Stimulated activated CD4-positive, alpha-beta T cell treated with anti-CD3 and anti-CD28 coated beads, Interleukin-12 subunit alpha, Interleukin-12 subunit beta, amount 100 ng/mL, for 48 hours (primary cell): ENCODE measurements around the gene RILPL1.
"Not testable (repeated sequence)": the region's sequence is repeated elsewhere in the genome, so short reads cannot be mapped to it uniquely, and the experiment has no call there.

Experiments
- DNase-seq, 3 donors: peaks; one replicate each; pipeline ENCODE4 v3.0.0-alpha.2; 2020; ENCODE audit warnings: low read depth in 2 of 3, low spot score in 1 of 3

Gene RILPL1

GRCh38 chr12:123431951-123432817, 101.3 kb downstream of the RILPL1 start:
- peak in 1 of 3 donors; percentile 20 for DNase-seq

DNA sequence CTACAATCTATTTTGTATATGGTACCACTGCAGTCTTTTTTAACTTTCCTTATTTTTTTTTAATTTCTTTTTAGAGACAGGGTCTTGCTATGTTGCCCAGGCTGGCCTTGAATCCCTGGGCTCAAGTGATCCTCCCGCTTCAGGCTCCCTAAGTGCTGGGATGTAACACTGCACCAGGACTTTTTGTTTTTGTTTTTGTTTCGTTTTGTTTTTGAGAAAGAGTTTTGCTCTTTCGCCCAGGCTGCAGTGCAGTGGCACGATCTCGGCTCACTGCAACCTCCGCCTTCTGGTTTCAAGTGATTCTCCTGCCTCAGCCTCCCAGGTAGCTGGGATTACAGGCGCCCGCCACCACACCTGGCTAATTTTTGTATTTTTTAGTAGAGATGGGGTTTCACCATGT, 104.4 kb downstream of the RILPL1 start:
- DNase-seq = not testable (repeated sequence)

- no peak for DNase-seq
These were observed 104.9 kb downstream of the RILPL1 start for GRCh38 chr12:123428591-123428990.

GRCh38 chr12:123427036-123427769, 106.3 kb downstream of the RILPL1 start:
- DNase-seq = no peak

GRCh38 chr12:123421314-123421713, 112.2 kb downstream of the RILPL1 start:
- DNase-seq = no peak
